Neuronal stem cell (in vitro differentiated cells): Measurements from ENCODE around the gene SPINT3.

Experiments
- DNase-seq: peaks from one replicate; pipeline ENCODE4 v3.0.0-alpha.2; 2013; ENCODE audit warnings: low spot score
- H2AFZ ChIP-seq: one replicate; pipeline ENCODE4 v1.6.1; 2013; ENCODE audit warnings: mild to moderate bottlenecking, low read length, inconsistent platforms
- H2AK5ac ChIP-seq: 2 replicates; pipeline ENCODE4 v1.6.1; 2013; ENCODE audit warnings: low read depth, mild to moderate bottlenecking, inconsistent platforms, low read length, moderate library complexity, mixed read lengths
- H2BK120ac ChIP-seq: 2 replicates; pipeline ENCODE4 v1.6.1; 2013; ENCODE audit warnings: low read depth, mild to moderate bottlenecking, inconsistent platforms, low read length, moderate library complexity, mixed read lengths
- H2BK12ac ChIP-seq: one replicate; pipeline ENCODE4 v1.6.1; 2013; ENCODE audit warnings: low read length, inconsistent platforms
- H2BK15ac ChIP-seq: 2 replicates; pipeline ENCODE4 v1.6.1; 2013; ENCODE audit warnings: mild to moderate bottlenecking, low read length, inconsistent platforms, mixed read lengths
- H2BK5ac ChIP-seq: one replicate; pipeline ENCODE4 v1.6.1; 2013; ENCODE audit warnings: inconsistent platforms, mild to moderate bottlenecking, low read length, moderate library complexity
- H3K14ac ChIP-seq: one replicate; pipeline ENCODE4 v1.6.1; 2013; ENCODE audit warnings: low read length, inconsistent platforms
- H3K18ac ChIP-seq: 2 replicates; pipeline ENCODE4 v1.6.1; 2013; ENCODE audit warnings: low read length, inconsistent platforms
- H3K23ac ChIP-seq: 2 replicates; pipeline ENCODE4 v1.6.1; 2013; ENCODE audit warnings: low read depth, mild to moderate bottlenecking, mixed read lengths, low read length, inconsistent platforms; ENCODE audit not compliant: poor library complexity
- H3K27ac ChIP-seq: replicated peaks from 3 replicates; pipeline ENCODE4 v1.5.1; 2013; ENCODE audit warnings: low read length, inconsistent platforms
- H3K27me3 ChIP-seq, 3 experiments: 2 replicates each; pipeline ENCODE4 v1.6.1; 2013; ENCODE audit warnings: low read length in 3 of 3, mild to moderate bottlenecking in 2 of 3, inconsistent platforms in 1 of 3, low read depth in 1 of 3, mixed read lengths in 1 of 3, moderate library complexity in 1 of 3; ENCODE audit not compliant: control insufficient read depth in 3 of 3, insufficient read depth in 3 of 3
- H3K36me3 ChIP-seq, 2 donors: replicated peaks in 1 of 2; 2 replicates each; pipeline ENCODE4 v1.6.1; 2013; ENCODE audit warnings: low read length in 2 of 2; ENCODE audit not compliant: control insufficient read depth in 2 of 2, insufficient read depth in 2 of 2
- H3K4ac ChIP-seq: 2 replicates; pipeline ENCODE4 v1.6.1; 2013; ENCODE audit warnings: inconsistent platforms, mild to moderate bottlenecking, low read length, moderate library complexity
- H3K4me1 ChIP-seq, 2 donors: 1 replicate in 1 of 2; 2 replicates in 1 of 2; pipeline ENCODE4 v1.6.1; 2013; ENCODE audit warnings: low read length in 2 of 2, low read depth in 1 of 2; ENCODE audit not compliant: control insufficient read depth in 2 of 2, insufficient read depth in 1 of 2
- H3K4me2 ChIP-seq: one replicate; pipeline ENCODE4 v1.6.1; 2013; ENCODE audit warnings: mild to moderate bottlenecking, low read length, inconsistent platforms; ENCODE audit not compliant: insufficient read depth, poor library complexity, severe bottlenecking
- H3K4me3 ChIP-seq, 2 donors: 2 replicates each; pipeline ENCODE4 v1.5.1; 2013; ENCODE audit warnings: low read length in 2 of 2, mild to moderate bottlenecking in 2 of 2, inconsistent platforms in 1 of 2, moderate library complexity in 1 of 2
- H3K79me1 ChIP-seq: one replicate; pipeline ENCODE4 v1.6.1; 2013; ENCODE audit warnings: low read depth, mild to moderate bottlenecking, inconsistent platforms, low read length, moderate library complexity
- H3K9ac ChIP-seq: one replicate; pipeline ENCODE4 v1.6.1; 2013; ENCODE audit warnings: mild to moderate bottlenecking, low read depth, low read length, inconsistent platforms; ENCODE audit not compliant: poor library complexity
- H3K9me3 ChIP-seq, 2 donors: replicated peaks in 1 of 2; 2 replicates each; pipeline versions ENCODE3 to v1.6.1; 2013; ENCODE audit warnings: low read length in 2 of 2, mild to moderate bottlenecking in 2 of 2, inconsistent platforms in 1 of 2, low read depth in 1 of 2, mixed read lengths in 1 of 2, moderate library complexity in 1 of 2; ENCODE audit not compliant: control insufficient read depth in 2 of 2, insufficient read depth in 1 of 2
- H4K8ac ChIP-seq: one replicate; pipeline ENCODE4 v1.6.1; 2013; ENCODE audit warnings: low read depth, mild to moderate bottlenecking, inconsistent platforms, low read length, moderate library complexity
- H4K91ac ChIP-seq: one replicate; pipeline ENCODE4 v1.6.1; 2013; ENCODE audit warnings: low read length, low read depth, mild to moderate bottlenecking, inconsistent platforms; ENCODE audit not compliant: poor library complexity
- WGBS, 2 donors: extraction: QIAGEN DNeasy Blood & Tissue Kit; methylation state at CpG; one replicate each; pipeline ENCODE4 v1.1.7; 2013; ENCODE audit warnings: missing lambda C conversion rate in 2 of 2, mixed read lengths in 1 of 2; ENCODE audit not compliant: insufficient read length in 2 of 2, insufficient replicate concordance in 1 of 2; ENCODE audit errors: extremely low coverage in 2 of 2; 5-methylcytosine and 5-hydroxymethylcytosine counted together

SPINT3 gene

DNA sequence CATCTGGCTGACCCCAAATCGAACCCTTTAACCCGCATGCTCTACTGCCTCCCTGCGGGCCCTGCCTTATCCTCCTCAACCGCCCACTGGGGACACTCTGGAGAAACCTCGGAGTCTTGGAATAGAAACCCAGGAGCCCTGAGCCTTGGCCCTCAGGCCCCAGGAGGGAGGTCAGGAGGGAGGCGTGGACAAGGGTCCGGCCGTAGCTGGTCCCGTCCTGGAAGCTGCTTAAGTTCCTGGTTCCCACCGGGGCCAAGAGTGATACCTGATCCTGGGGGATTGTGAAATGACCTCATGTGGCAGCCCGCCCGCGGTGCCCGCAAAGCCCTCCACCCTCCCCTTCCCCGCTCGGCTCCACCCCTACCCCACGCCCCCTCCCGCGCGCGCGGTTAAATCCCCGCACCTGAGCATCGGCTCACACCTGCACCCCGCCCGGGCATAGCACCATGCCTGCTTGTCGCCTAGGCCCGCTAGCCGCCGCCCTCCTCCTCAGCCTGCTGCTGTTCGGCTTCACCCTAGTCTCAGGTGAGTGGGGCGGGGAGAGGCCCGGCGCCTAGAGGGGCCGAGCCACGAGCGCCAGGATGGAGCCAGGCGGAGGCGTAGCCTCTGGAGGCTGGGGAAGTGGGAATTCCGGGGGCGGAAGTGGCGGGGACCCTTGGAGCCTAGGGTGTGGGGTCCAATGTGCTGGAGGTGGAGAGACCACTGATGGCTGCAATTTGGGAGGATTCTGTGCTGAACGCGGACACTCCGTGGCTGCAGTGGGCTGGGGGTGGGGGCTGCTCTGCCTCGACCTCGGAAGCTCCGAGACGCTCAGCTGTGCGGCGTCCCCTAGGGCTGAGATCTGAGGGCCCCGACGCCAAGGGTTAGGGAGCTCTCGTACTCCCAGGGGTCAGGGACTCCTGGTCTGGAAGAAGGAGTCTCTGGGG, 45.8 kb downstream of the SPINT3 start, which contains the start of gene WFDC2:
Gene WFDC2, plus strand, starts transcription at position 418 of the 926 bp plus-strand sequence. Its CDS starts 29 bp downstream, at position 447.
- Histone ChIP-seq H3K79me1 (no peaks in the 10 kb centered on the region), H2AK5ac (peak within 1 kb of the TSS; percentile 78), H3K27ac (no peak within 1 kb of the TSS), H4K8ac (no peak within 1 kb of the TSS), H3K18ac (peak within 1 kb of the TSS; percentile 93), H3K4me1 (peaks cover 0 to 2% of the 10 kb centered on the region in 2 donors), H3K9ac (peak within 1 kb of the TSS; percentile 83), H3K4ac (peak within 1 kb of the TSS; percentile 39), H2BK12ac (no peak within 1 kb of the TSS), H3K4me3 (peak within 1 kb of the TSS in 1 of 2 donors; percentile 80), H3K36me3 (no peaks in the 10 kb centered on the region), H4K91ac (peak within 1 kb of the TSS; percentile 73), H2BK15ac (peak within 1 kb of the TSS; percentile 97), H3K23ac (peak within 1 kb of the TSS; percentile 71), H3K27me3 (peaks cover 0 to 23% (median 11%) of the 10 kb centered on the region in 3 experiments), H3K14ac (peak within 1 kb of the TSS; percentile 92), H2BK5ac (no peak within 1 kb of the TSS), H2BK120ac (peak within 1 kb of the TSS; percentile 73), H2AFZ (peak within 1 kb of the TSS; percentile 83), H3K9me3 (no peaks in the 10 kb centered on the region), H3K4me2 (peak within 1 kb of the TSS; percentile 95)
- WGBS, 2 donors = no CpG with 5 or more reads among the region's 54 CpGs
- DNase-seq = no peak

GRCh38 chr20:45467861-45468260, 47.6 kb downstream of the SPINT3 start:
- H3K18ac ChIP-seq = no peak overlapping the region

DNA sequence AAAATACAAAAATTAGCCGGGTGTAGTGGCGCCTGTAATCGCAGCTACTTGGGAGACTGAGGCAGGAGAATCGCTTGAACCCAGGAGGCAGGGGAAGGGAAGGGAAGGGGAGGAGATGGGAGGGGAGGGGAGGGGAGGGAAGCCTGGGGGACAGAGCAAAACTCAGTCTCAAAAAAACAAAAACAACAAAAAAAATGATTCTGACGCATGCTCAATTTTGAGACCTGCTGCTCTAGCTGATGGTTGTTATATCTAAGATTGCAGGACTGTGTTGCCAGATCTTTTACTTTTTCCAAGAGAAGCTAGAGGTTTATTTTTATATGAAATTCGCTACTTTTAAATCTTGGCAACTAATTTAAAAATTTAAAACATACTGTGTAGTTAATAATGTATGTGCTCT, 48.2 kb downstream of the SPINT3 start:
- H4K8ac ChIP-seq = no peak overlapping the region
- H2AFZ ChIP-seq = no peak overlapping the region
- peaks cover 0 to 2% of the 10 kb centered on the region in 2 donors for H3K4me1 ChIP-seq
- H2BK12ac ChIP-seq = no peak overlapping the region
- no peak overlapping the region for H3K18ac ChIP-seq
- H3K27ac ChIP-seq = no peak overlapping the region
- no peak overlapping the region for H4K91ac ChIP-seq
- no peaks in the 10 kb centered on the region for H3K9me3 ChIP-seq
- no peak overlapping the region for H2AK5ac ChIP-seq
- no peak overlapping the region for H2BK15ac ChIP-seq
- H3K4me2 ChIP-seq = no peak overlapping the region
- H3K79me1 ChIP-seq = no peaks in the 10 kb centered on the region
- no peak overlapping the region for H2BK5ac ChIP-seq
- no peak overlapping the region for H3K4ac ChIP-seq
- H3K36me3 ChIP-seq = no peaks in the 10 kb centered on the region
- no CpG with 5 or more reads among the region's 6 CpGs for WGBS, 2 donors
- H3K23ac ChIP-seq = no peak overlapping the region
- peaks cover 0 to 33% (median 11%) of the 10 kb centered on the region in 3 experiments for H3K27me3 ChIP-seq
- no peak overlapping the region for H3K9ac ChIP-seq
- H2BK120ac ChIP-seq = no peak overlapping the region
- no peak overlapping the region for H3K14ac ChIP-seq
- H3K4me3 ChIP-seq = no peak overlapping the region
- no peak for DNase-seq

More at GRCh38 chr20:45467861-45468260, 47.6 kb downstream of the SPINT3 start:
- Histone ChIP-seq H3K4me1 (peaks cover 0 to 2% of the 10 kb centered on the region in 2 donors), H2AK5ac (no peak overlapping the region), H2BK15ac (no peak overlapping the region), H3K9me3 (no peaks in the 10 kb centered on the region), H2BK12ac (no peak overlapping the region), H3K79me1 (no peaks in the 10 kb centered on the region), H3K4me2 (no peak overlapping the region), H3K27ac (no peak overlapping the region), H3K27me3 (peaks cover 0 to 31% (median 11%) of the 10 kb centered on the region in 3 experiments), H3K23ac (no peak overlapping the region), H2BK5ac (no peak overlapping the region), H2AFZ (peak overlapping the region; percentile 60), H3K14ac (no peak overlapping the region), H3K36me3 (no peaks in the 10 kb centered on the region), H3K9ac (no peak overlapping the region), H4K91ac (no peak overlapping the region), H4K8ac (no peak overlapping the region), H3K4me3 (no peak overlapping the region), H2BK120ac (no peak overlapping the region), H3K4ac (no peak overlapping the region)
- no peak for DNase-seq
- no CpG with 5 or more reads among the region's 3 CpGs for WGBS, 2 donors
